Measurements from ENCODE around the gene OXT.

OXT gene

DNA sequence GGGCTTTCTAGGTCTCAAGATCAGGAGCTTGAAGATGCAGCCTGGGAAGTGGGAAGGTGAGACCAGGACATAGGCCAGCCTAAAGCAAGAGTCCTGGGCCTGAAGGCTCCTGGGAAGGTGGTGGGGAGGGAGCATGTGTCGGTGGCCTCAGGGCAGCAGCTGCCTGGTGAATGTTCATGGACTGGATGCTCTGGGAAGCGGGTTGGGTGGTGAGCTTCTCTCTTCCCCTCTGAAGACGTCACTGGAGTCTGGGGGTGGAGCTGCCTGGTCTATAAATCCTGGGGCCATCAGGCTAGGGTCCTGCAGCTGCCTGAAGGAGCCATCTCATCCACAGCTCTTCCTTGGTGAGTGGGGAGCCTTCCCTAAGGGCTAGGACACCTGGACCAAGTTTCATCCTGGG is 28.1 kb upstream of the OXT start, which contains the start of gene GNRH2:
TSS of gene GNRH2 (plus strand) at position 301 of the 400 bp plus-strand sequence. CDS start 793 bp downstream, outside the sequence.
- Histone ChIP-seq H3K9me3 (ENCODE audit: control insufficient read depth, insufficient read depth, low read depth, low read length) (no peaks in the 10 kb centered on the region), H3K4me3 (ENCODE audit: low read depth, low read length) (no peak within 1 kb of the TSS), H3K27ac (ENCODE audit: extremely low read depth, low read depth, low read length) (0 out of 2 replicates have a peak within 1 kb of the TSS, but pooled peaks have one; percentile 31), H3K4me1 (ENCODE audit: control insufficient read depth, insufficient read depth, low read length) (peaks cover 17% of the 10 kb centered on the region), H3K36me3 (ENCODE audit: control insufficient read depth in 2 of 2, insufficient read depth in 1 of 2, low read length in 2 of 2) (peaks cover 17 to 35% of the 10 kb centered on the region in 2 experiments)
- ChIA-PET POLR2A (no interaction called here), CTCF (interaction anchor here (0.6 to 2.6 kb wide), 2 partner anchors 10 to 177 kb away, joined by 3 to 12 read pairs; no protein-coding TSS in a partner anchor)
- TF ChIP-seq ZNF626 (tag by site-specific recombination; IDR thresholded peaks at IDR 0.05) (no peak), RBAK (tag by site-specific recombination; IDR thresholded peaks at IDR 0.05) (no peak), ZNF121 (tag by site-specific recombination; IDR thresholded peaks at IDR 0.05) (no peak), ZBTB44 (tag by site-specific recombination; IDR thresholded peaks at IDR 0.05) (no peak), ZBTB26 (tag by site-specific recombination; optimal IDR thresholded peaks at IDR 0.05) (no peak), ZNF16 (tag by site-specific recombination; IDR thresholded peaks at IDR 0.05; ENCODE audit: low read depth) (no peak), ZFP37 (tag by site-specific recombination; IDR thresholded peaks at IDR 0.05) (no peak), ZSCAN16 (tag by site-specific recombination; IDR thresholded peaks at IDR 0.05) (no peak), ZBTB17 (tag by site-specific recombination; IDR thresholded peaks at IDR 0.05) (no peak), FEZF1 (tag by site-specific recombination; IDR thresholded peaks at IDR 0.05) (no peak), ZNF658 (tag by site-specific recombination; IDR thresholded peaks at IDR 0.05) (no peak), ZNF501 (tag by site-specific recombination; IDR thresholded peaks at IDR 0.05) (no peak), ZNF776 (tag by site-specific recombination; IDR thresholded peaks at IDR 0.05; ENCODE audit: borderline replicate concordance) (no peak), PRDM2 (tag by site-specific recombination; IDR thresholded peaks at IDR 0.05; ENCODE audit: borderline replicate concordance) (no peak), KLF16 (tag by site-specific recombination; IDR thresholded peaks at IDR 0.05) (no peak), ZNF394 (tag by site-specific recombination; IDR thresholded peaks at IDR 0.05; ENCODE audit: borderline replicate concordance) (no peak)

DNA sequence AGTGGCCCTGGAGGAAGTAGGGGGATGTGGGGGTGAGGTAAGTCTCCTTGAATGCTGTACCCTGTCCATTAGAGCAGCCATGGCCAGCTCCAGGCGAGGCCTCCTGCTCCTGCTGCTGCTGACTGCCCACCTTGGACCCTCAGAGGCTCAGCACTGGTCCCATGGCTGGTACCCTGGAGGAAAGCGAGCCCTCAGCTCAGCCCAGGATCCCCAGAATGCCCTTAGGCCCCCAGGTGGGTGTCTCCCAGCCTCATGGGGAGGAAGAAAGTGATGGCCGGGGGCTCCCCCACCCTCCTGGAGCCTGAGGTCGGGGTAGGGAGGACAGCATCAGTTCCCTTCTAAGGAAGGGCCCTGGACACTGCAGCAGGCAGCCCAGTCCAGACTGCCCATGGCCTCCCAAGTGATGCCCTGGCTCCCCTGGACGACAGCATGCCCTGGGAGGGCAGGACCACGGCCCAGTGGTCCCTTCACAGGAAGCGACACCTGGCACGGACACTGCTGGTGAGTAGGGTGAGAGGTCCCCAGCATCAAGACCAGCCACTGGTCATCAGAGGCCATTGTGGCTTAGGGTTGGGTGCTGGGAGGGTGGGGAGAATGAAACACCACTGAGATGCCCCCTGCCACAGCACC is 27.0 kb upstream of the OXT start:
- Histone ChIP-seq H3K4me3 (ENCODE audit: low read depth, low read length) (no peak overlapping the region), H3K36me3 (ENCODE audit: control insufficient read depth in 2 of 2, insufficient read depth in 1 of 2, low read length in 2 of 2) (peaks cover 24 to 35% of the 10 kb centered on the region in 2 experiments), H3K4me1 (ENCODE audit: control insufficient read depth, insufficient read depth, low read length) (peaks cover 17% of the 10 kb centered on the region), H3K27ac (ENCODE audit: extremely low read depth, low read depth, low read length) (peak overlapping the region; percentile 97; the same call in 1 of the 2 replicates), H3K9me3 (ENCODE audit: control insufficient read depth, insufficient read depth, low read depth, low read length) (no peaks in the 10 kb centered on the region)
- ChIA-PET CTCF (interaction anchor here (0.6 to 2.6 kb wide), 2 partner anchors 9 to 257 kb away, joined by 3 to 12 read pairs; no protein-coding TSS in a partner anchor), POLR2A (no interaction called here)
- TF ChIP-seq, protein P1, sequence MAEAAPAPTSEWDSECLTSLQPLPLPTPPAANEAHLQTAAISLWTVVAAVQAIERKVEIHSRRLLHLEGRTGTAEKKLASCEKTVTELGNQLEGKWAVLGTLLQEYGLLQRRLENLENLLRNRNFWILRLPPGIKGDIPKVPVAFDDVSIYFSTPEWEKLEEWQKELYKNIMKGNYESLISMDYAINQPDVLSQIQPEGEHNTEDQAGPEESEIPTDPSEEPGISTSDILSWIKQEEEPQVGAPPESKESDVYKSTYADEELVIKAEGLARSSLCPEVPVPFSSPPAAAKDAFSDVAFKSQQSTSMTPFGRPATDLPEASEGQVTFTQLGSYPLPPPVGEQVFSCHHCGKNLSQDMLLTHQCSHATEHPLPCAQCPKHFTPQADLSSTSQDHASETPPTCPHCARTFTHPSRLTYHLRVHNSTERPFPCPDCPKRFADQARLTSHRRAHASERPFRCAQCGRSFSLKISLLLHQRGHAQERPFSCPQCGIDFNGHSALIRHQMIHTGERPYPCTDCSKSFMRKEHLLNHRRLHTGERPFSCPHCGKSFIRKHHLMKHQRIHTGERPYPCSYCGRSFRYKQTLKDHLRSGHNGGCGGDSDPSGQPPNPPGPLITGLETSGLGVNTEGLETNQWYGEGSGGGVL (tag by site-specific recombination; IDR thresholded peaks at IDR 0.05): no peak
- TF ChIP-seq, protein P2, sequence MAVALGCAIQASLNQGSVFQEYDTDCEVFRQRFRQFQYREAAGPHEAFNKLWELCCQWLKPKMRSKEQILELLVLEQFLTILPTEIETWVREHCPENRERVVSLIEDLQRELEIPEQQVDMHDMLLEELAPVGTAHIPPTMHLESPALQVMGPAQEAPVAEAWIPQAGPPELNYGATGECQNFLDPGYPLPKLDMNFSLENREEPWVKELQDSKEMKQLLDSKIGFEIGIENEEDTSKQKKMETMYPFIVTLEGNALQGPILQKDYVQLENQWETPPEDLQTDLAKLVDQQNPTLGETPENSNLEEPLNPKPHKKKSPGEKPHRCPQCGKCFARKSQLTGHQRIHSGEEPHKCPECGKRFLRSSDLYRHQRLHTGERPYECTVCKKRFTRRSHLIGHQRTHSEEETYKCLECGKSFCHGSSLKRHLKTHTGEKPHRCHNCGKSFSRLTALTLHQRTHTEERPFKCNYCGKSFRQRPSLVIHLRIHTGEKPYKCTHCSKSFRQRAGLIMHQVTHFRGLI (tag by site-specific recombination; IDR thresholded peaks at IDR 0.05): no peak
- TF ChIP-seq ZNF248 (tag by site-specific recombination; IDR thresholded peaks at IDR 0.05) (no peak), ZNF140 (tag by site-specific recombination; IDR thresholded peaks at IDR 0.05) (no peak)
